DOHH2 (cell line): ENCODE results near the gene STON2.

ENCODE experiments used
- H3F3A ChIP-seq: fragments of 200-600 bp; sonication (generic), shearing (Covaris generic); 2 replicates; pipeline ENCODE4 v1.6.0; 2016; ENCODE audit warnings: antibody characterized with exemption, mild to moderate bottlenecking; ENCODE audit not compliant: control insufficient read depth, insufficient read depth
- H3K27ac ChIP-seq: fragments of 200-600 bp; sonication (generic); 2 replicates; pipeline ENCODE4 v1.5.1; 2014; ENCODE audit warnings: low read depth, mild to moderate bottlenecking, low read length, moderate library complexity
- H3K27me3 ChIP-seq: fragments of 200-600 bp; sonication (generic); 2 replicates; pipeline ENCODE4 v1.6.1; 2014; ENCODE audit warnings: mild to moderate bottlenecking, low read length, mixed read lengths; ENCODE audit not compliant: control insufficient read depth
- H3K36me3 ChIP-seq: fragments of 200-600 bp; sonication (generic); 2 replicates; pipeline ENCODE4 v1.6.1; 2014; ENCODE audit warnings: mild to moderate bottlenecking, low read length, moderate library complexity, mixed read lengths; ENCODE audit not compliant: control insufficient read depth
- H3K4me1 ChIP-seq: fragments of 200-600 bp; sonication (generic); 2 replicates; pipeline ENCODE4 v1.6.1; 2014; ENCODE audit warnings: mild to moderate bottlenecking, low read length, mixed read lengths; ENCODE audit not compliant: control insufficient read depth
- H3K4me2 ChIP-seq: fragments of 200-600 bp; sonication (generic); 2 replicates; pipeline ENCODE4 v1.6.0; 2014; ENCODE audit warnings: mild to moderate bottlenecking, low read length, moderate library complexity
- H3K4me3 ChIP-seq: fragments of 200-600 bp; sonication (generic); 2 replicates; pipeline ENCODE4 v1.5.1; 2014; ENCODE audit warnings: mild to moderate bottlenecking, low read length, mixed read lengths
- H3K79me2 ChIP-seq: fragments of 200-600 bp; sonication (generic); 2 replicates; pipeline ENCODE4 v1.6.1; 2014; ENCODE audit warnings: mild to moderate bottlenecking, low read length, mixed read lengths; ENCODE audit not compliant: control insufficient read depth
- H3K9me2 ChIP-seq: fragments of 200-600 bp; sonication (generic); replicated peaks from 2 replicates; pipeline ENCODE4 v1.6.1; 2014; ENCODE audit warnings: mild to moderate bottlenecking, low read length, mixed read lengths; ENCODE audit not compliant: control insufficient read depth
- H3K9me3 ChIP-seq: fragments of 200-600 bp; sonication (generic); 2 replicates; pipeline ENCODE4 v1.6.1; 2014; ENCODE audit warnings: antibody characterized with exemption, low read length, mixed read lengths; ENCODE audit not compliant: control insufficient read depth, insufficient read depth
- H4K20me1 ChIP-seq: fragments of 200-600 bp; sonication (generic); 2 replicates; pipeline ENCODE4 v1.6.0; 2014; ENCODE audit warnings: low read depth, mild to moderate bottlenecking, antibody characterized with exemption, low read length, moderate library complexity; ENCODE audit not compliant: control insufficient read depth, insufficient read depth
- CTCF ChIP-seq: fragments of 200-600 bp; sonication (generic); IDR thresholded peaks from one replicate; pipeline ENCODE4 v1.5.1; 2014; ENCODE audit warnings: antibody characterized with exemption, mild to moderate bottlenecking, low read depth, low read length; ENCODE audit not compliant: poor library complexity, severe bottlenecking
- EZH2phosphoT487 ChIP-seq: fragments of 200-600 bp; sonication (generic); IDR thresholded peaks from 2 replicates; pipeline ENCODE4 v1.6.1; 2017; ENCODE audit warnings: borderline replicate concordance, mild to moderate bottlenecking, antibody characterized with exemption, low read length, moderate library complexity, mixed read lengths

The STON2 gene

GRCh38 chr14:81236138-81236537, 164.0 kb downstream of the STON2 start:
- TF ChIP-seq CTCF (no peak), EZH2phosphoT487 (no peak)

GRCh38 chr14:81235096-81235495, 165.0 kb downstream of the STON2 start:
- TF ChIP-seq CTCF (no peak), EZH2phosphoT487 (no peak)
- Histone ChIP-seq H3K36me3 (no peaks in the 10 kb centered on the region), H3K4me1 (no peaks in the 10 kb centered on the region), H3K4me2 (no peak overlapping the region), H3K4me3 (no peak overlapping the region), H4K20me1 (no peaks in the 10 kb centered on the region), H3F3A (no peaks in the 10 kb centered on the region), H3K9me3 (peaks cover 3% of the 10 kb centered on the region; the same call in 1 of the 2 replicates), H3K27me3 (no peaks in the 10 kb centered on the region), H3K79me2 (no peaks in the 10 kb centered on the region), H3K9me2 (no peaks in the 10 kb centered on the region), H3K27ac (no peak overlapping the region)

More at GRCh38 chr14:81236138-81236537, 164.0 kb downstream of the STON2 start:
- Histone ChIP-seq H3K79me2 (no peaks in the 10 kb centered on the region), H3K27me3 (no peaks in the 10 kb centered on the region), H3K9me2 (no peaks in the 10 kb centered on the region), H3K36me3 (no peaks in the 10 kb centered on the region), H3K4me2 (no peak overlapping the region), H4K20me1 (no peaks in the 10 kb centered on the region), H3F3A (no peaks in the 10 kb centered on the region), H3K27ac (no peak overlapping the region), H3K4me3 (no peak overlapping the region), H3K9me3 (peaks cover 3% of the 10 kb centered on the region; the same call in 1 of the 2 replicates), H3K4me1 (no peaks in the 10 kb centered on the region)

GRCh38 chr14:81234278-81234677, 165.8 kb downstream of the STON2 start:
- no peak overlapping the region for H3K27ac ChIP-seq
- no peaks in the 10 kb centered on the region for H3K79me2 ChIP-seq
- H4K20me1 ChIP-seq: no peaks in the 10 kb centered on the region
- H3K4me1 ChIP-seq: no peaks in the 10 kb centered on the region
- H3K9me2 ChIP-seq: no peaks in the 10 kb centered on the region
- no peak overlapping the region for H3K4me2 ChIP-seq
- TF ChIP-seq EZH2phosphoT487 (no peak), CTCF (no peak)
- H3K36me3 ChIP-seq: no peaks in the 10 kb centered on the region
- no peak overlapping the region for H3K4me3 ChIP-seq
- no peaks in the 10 kb centered on the region for H3F3A ChIP-seq
- no peaks in the 10 kb centered on the region for H3K27me3 ChIP-seq
- H3K9me3 ChIP-seq: peaks cover 3% of the 10 kb centered on the region; the same call in 1 of the 2 replicates

GRCh38 chr14:81233615-81234014, 166.5 kb downstream of the STON2 start:
- TF ChIP-seq EZH2phosphoT487 (no peak), CTCF (no peak)
- no peaks in the 10 kb centered on the region for H4K20me1 ChIP-seq
- no peaks in the 10 kb centered on the region for H3K27me3 ChIP-seq
- no peaks in the 10 kb centered on the region for H3K36me3 ChIP-seq
- H3K79me2 ChIP-seq: no peaks in the 10 kb centered on the region
- H3K9me2 ChIP-seq: no peaks in the 10 kb centered on the region
- no peaks in the 10 kb centered on the region for H3F3A ChIP-seq
- H3K4me3 ChIP-seq: no peak overlapping the region
- peaks cover 3% of the 10 kb centered on the region; the same call in 1 of the 2 replicates for H3K9me3 ChIP-seq
- H3K4me1 ChIP-seq: no peaks in the 10 kb centered on the region
- no peak overlapping the region for H3K4me2 ChIP-seq
- H3K27ac ChIP-seq: no peak overlapping the region
